Umbilical cord (tissue), 2 donors: Measurements from ENCODE around the gene NFATC2. TPM values are rescaled to one million over a fixed set of nuclear protein-coding genes. Genes with fewer than 3 reads are reported as not detected.
"Not testable (repeated sequence)": the region's sequence is repeated elsewhere in the genome, so short reads cannot be mapped to it uniquely, and the experiment has no call there.

ENCODE experiments used
- DNase-seq: peaks from one replicate; pipeline ENCODE4 v3.0.0-alpha.2; 2015; ENCODE audit warnings: low spot score
- total RNA-seq: library from RNA; depleted of rRNA; stranded (reverse); fragments of >200 nt; gene quantifications from one replicate; pipeline ENCODE4 v1.2.3, GENCODE V29; 2014; ENCODE audit warnings: low replicate concordance; ENCODE audit not compliant: insufficient read depth

Gene NFATC2
- total RNA-seq, 1 donor from 2014 or later, result 14.7 TPM

DNA sequence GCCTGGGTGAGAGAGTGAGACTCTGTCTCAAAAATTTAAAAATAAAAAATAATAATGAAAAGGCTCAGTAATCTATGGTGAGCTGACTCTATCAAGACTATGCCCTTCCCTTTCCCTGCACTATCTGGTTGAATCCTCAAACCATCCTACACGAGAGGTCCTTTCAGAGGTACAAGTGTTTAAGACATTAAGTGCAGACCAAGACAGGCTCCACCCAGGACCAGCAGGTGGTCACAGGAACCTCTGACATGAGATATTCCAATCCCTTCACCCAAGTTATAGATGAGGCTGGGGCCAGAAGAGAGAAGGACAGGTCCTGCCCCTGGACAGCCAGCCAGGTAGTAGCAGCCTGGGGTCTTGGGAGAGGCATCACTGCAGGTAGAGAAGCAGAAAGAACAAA, 182.6 kb downstream of the NFATC2 start:
- no peak for DNase-seq

DNA sequence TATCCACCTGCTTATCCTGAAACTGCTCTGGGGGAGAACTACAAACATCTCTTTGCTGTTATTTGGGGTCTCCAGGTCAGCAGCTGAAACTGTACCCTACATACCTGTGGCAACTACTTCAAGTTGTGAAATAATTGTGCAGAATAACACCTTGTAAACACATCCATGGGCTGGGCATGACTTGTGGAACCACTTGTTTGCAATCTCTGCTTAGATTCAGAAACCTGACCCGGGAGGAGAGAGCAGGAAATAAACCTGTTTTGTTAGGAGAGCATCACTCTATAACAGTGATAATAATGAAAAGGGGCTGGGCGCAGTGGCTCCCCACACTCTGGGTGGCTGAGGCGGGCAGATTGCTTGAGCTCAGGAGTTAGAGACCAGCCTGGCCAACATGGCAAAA, 183.1 kb downstream of the NFATC2 start:
- no peak for DNase-seq

DNA sequence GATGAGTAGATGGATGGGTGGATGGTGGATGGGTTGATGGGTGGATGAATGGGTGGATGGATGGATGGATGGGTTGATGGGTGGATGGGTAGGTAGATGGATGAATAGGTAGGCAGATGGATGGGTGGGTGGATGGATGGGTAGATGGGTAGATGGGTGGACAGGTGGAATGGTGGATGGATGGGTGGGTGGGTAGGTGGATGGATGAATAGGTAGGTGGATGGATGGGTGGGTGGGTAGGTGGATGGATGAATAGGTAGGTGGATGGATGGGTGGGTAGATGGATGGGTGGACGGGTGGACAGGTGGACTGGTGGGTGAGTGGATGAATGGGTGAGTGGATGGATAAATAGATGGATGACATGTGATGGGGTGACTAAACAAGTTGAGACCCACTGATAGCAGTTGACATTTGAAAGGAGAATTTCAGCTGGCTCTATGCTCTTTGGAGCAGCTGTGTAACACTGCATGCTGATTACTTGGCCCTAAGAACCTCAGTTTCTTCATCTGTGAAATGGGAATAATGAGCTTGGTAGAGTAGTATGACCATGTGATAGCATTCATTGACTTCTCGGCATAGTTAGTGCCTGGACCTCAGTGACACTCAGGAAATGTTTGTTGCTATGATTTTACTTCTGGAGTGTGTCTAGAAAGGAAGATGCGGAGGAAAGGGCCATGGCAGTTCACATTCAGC, 184.3 kb downstream of the NFATC2 start:
- DNase-seq, result no peak

DNA sequence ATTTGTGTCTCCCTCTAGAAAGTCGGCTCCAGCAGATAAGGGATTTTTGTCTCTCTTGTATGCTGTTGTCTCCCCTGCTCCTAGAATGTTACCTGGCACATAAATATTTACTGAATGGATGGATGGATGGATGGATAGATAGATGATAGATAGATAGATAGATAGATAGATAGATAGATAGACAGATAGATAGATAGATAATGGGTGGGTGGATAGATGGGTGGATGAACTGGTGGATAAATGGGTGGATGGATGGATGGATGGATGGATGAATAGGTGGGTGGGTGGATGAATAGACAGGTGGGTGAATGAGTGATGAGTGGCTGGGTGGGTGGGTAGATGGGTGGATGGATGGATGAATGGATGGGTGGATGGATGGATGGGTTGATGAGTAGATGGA, 185.0 kb downstream of the NFATC2 start:
- no peak for DNase-seq

DNA sequence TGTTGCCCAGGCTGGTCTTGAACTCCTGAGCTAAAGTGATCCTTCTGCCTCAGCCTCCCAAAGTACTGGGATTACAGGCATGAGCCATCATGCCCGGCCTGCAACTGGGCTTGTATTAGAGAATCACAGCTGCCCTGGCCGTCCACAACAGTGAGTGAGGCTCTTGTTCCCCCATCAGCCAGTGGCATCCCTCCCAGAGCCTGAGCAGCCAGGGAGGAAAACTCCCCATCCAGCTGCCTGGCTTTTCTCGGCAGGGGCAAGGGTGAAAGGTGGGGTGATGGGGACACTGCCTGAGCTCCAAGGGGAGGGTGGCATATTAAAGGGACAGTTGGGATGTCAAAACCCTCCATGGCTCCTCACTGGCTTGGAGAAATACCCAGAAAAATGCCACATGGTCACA, 185.6 kb downstream of the NFATC2 start:
- DNase-seq, result no peak

DNA sequence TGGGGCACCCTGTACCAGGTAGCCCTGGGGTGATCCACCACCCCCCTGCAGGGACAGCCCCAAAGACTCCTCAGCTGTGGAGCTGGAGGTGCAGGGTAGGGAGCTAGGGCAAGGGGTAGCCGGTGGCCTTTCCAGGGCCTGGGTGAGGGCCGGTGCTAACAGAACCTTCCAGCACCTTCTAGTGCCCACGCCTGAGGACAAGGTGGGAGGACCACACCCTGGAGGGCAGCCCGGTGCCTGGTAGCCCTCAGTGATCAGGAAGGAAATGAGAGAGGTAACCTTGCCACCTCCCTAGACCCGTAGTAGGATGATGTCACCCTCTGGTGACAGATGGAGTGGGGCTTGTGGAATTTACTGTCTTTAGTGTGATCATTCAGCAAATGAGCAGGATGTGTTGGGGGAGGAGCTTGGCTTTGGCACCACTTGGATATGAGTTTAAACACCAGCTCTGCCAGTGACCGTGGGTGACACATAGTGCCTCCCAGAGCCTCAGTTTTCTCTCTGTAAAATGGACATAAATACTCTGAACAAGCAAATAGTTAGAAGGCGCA, 187.7 kb downstream of the NFATC2 start:
- DNase-seq, result no peak

DNA sequence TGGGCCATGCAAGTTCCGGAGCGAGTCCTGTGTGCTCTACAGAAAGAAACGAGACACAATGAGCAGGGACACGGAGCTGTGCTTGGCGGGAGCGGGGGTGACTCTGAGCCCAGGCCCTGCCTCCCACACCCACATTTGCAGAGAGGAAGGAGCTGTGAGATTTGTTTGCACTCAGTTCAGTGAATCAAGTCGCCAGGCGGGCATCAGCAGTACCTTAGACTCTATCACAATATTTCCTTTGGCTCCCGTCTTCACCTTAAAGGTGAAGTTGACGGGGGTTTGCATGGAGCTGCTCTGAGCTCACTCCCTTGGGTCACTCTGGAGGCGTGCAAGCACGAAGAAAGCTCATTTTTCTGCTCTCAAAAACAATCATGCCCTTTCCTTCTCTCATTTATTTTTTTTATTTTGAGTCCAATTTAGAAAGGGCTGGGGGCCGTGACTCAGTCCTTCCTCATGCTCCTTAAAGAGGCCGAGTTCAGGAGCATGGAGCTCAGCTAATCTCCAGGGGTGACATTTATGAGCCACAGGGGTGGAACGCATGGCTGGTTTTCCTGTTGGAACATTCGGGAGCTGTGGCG, 188.2 kb downstream of the NFATC2 start:
- no peak for DNase-seq

DNA sequence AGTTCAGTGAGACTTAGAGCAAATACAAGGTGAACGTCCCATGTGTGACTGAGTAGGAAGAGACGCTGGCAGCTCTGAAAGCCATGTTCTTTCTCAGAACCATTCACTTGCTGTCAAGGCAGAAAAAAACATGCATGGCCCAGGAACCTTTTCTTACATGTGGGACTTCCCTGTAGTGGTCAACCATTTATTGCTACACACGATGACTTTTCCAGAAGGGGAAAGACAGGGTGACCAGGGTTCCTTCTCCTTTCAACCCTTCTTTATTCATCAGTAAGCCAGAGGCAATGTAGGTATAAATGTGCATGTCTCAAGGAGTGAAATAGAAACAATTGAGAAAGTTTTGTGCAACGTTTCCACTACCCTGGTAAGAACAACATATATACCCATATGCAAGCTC, 189.0 kb downstream of the NFATC2 start:
- DNase-seq, result no peak

DNA sequence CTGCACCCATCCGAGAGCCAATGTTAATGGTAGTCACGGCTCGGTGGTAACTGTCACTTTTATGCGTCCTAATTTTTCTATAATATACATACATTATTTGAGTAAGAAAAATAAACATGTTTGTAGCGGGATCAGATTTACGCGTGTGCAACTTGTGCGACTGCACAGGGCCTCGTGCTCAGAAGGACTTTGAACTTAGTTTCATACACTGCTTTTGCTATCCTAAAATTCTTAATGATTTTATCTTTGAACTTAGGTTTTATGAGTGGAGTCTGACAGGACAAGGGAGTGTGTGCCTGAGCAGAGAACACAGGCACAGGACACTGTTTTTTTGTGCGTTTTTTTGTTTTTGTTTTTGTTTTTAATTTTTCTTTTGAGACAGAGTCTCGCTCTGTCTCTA, 189.7 kb downstream of the NFATC2 start:
- DNase-seq, result no peak

DNA sequence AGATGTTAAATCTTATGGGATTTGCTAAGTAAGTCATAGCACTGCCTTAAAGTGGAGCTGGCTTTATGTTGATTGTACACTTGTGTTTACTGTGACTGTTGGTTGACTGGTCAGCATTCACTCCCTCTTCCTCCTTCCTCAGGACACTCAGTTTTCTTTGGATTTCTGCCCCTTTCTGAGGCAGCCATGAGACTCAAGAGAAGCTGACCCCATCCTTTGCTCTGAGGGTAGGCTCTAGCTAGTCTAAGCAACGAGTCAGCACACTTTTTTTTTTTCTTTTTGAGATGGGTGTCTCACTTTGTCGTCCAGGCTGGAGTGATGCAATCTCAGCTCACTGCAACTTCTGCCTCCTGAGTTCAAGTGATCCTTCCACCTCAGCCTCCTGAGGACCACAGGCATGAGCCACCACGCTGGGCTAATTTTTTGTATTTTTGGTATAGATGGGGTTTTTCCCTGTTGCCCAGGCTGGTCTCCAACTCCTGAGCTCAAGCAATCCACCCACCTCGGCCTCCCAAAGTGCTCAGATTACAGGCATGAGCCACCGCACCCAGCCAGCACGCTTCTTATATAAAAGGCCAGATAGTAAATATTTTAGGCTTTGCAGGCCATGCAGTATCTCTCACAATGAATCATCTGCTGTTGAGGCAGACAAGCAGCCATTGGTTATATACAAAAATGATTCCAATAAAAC, 191.4 kb downstream of the NFATC2 start:
- peak; percentile 82 for DNase-seq

DNA sequence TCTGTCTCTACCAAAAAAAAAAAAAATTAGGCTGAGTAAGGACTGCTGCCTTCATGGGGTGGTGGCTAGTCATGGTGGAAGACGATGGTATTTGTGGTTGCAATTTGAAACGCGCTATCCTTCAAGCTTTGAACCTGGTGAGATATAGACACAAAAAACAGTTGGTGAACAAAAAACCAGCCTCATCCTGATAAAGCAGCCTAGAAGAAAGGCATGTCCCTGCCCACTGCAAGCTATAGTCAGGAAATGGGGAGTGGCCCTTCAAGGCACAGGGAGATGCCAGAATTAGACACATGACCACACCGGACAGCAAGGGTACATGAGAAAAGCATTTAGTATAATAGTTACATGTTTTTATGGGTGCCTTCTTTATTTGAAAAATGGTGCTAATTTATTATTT, 193.6 kb downstream of the NFATC2 start:
- DNase-seq, result no peak

DNA sequence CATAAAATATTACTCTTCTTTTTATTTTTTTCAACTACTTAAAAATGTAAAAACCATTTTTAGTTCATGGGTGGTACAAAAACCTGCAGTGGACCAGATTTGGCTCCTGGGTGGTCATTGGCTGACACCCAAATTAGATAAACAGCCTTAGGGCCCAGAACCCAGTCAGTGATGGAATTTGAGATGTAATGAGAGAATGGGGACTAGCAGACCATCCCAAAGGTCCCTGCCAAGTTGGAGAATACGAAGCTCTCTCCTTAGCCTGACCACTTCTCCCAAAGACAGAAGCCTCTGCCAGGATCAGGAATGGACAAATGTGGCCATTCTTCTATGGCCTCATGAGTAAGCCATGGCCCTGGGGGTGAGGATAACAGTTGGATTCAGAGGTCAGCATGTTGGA, 194.7 kb downstream of the NFATC2 start:
- no peak for DNase-seq

DNA sequence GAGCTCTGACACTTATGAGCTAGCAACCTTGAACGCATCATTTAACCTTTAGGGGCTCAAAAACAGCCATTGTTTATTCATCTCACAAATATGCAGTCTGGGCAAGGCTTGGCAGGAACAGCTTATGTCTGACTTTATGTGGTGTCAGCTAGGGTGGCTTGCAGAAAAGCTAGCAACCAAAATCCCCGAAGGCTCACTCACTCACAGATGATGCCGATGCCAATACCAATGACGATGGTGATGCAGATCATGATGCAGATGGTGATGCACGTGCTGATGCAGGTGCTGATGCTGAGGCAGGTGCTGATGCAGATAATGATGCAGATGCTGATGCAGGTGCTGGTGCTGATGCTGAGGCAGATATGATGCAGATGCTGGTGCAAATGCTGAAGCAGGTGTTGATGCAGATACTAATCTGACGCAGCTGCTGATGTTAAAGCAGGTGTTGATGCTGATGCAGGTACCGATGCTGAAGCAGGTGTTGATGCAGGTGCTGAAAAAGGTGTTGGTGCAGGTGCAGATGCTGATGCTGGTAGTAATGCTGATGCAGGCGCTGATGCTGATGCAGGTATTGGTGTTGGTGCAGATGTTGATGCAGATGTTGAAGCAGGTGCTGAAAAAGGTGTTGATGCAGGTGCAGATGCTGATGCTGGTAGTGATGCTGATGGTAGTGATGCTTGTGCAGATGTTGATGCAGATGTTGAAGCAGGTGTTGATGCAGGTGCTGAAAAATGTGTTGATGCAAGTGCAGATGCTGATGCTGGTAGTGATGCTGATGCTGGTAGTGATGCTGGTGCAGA, 195.6 kb downstream of the NFATC2 start:
- DNase-seq, result no peak

DNA sequence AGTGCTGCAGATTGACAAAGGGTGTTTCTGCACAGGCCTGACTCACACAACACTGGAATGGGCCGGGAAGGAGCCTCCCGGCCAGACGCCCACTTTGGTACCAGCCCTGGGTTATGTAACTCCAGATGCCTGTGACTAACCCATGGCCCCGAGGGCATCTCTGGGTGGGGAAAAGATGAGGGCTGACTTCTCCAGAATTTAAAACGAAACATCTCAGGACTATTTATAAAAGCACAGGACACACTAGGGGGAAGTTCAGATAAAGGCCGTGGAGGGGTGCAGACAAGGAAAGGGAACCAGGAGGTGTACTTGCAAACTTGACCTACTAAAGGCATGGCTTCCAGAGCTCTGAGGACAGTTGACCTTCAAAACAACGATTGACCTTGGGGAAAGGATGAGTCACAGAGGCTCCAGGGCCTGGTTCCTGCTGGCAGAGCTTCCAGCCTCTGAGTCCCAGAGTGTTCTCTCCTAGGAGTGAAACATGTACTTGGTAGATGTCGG, 196.9 kb downstream of the NFATC2 start:
- DNase-seq, result peak; percentile 48

DNA sequence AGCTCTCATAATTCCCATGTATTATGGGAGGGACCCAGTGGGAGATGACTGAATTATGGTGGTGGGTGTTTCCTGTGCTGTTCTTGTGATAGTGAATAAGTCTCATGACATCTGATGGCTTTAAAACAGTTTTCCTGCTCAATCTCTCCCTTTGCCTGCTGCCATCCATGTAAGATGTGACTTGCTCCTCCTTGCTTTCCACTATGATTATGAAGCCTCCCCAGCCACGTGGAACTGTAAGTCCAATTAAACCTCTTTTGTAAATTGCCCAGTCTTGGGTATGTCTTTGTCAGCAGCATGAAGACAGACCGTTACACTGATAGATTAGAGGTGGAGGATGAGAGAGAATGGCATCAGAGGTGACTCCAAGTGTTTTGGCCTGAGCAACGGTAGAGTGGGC, 198.7 kb downstream of the NFATC2 start:
- not testable (repeated sequence) for DNase-seq

DNA sequence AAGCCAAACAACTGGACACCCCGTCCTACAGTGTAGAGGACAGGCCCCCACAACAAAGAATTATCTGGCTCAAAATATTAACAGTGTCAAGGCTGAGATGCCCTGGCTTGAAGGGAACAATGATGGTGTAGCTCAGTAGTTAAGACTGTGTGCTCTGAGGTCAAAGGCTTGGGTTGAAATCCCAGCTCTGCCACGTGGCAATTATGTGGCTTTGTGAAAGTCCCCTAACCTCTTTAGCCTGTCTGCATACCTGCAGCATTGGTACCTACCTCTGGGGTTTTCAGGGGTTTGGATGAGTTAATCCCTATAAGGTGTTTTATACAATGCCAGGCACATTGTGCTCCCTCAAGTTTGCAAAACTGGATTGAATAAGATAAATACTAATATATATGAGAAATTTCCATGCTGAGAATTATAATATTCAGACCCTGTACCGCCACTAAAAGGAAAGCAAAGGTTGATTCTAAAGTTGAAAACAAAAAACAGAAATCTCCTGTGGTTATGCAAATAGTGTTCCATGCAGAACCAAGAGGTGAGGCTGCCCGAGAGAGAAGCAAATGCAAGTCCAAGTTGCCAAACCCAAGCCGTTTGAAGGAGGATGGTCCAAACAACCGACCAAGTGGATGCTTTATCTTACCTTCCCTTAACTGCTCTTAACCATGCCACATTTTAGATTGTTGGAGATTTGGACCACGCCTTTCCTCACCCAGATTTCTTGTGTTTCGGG, 199.8 kb downstream of the NFATC2 start:
- no peak for DNase-seq

DNA sequence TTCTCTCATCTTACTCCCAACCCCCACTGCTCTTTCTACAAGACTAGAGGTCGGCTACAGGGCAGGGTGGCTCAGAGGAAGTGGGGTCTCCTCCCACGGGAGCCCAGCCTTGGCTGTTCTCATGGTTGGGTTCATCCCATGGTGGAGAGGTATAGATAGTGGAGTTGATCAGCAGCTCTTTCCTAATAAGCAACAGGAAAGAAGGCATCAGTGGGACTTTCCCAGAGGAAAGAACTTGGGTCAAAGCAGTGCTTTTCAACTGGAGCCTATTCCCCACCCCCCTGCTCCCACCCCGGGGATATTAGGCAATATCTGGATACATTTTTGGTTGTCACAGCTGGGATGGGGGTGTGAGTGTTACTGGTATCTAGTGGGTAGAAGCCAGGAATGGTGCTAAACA, 200.9 kb downstream of the NFATC2 start:
- DNase-seq, result no peak

DNA sequence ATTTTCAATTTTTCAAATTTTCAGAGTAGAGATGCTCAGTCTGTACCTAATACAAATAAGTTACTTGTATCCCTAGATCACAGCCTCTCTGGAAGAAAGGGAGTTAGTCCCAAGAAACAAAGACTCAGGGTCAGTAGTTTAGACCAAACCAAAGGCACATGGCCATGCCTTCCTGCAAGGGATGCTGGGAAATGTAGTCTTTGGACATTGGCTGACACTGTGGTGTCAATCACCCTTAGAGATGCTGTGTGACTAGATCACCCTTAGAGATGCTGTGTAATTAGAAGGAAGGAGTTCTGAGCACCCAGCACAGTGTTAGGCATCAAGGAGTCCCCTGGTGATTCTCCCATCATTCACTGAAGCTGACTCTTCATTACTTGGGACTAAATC, 202.1 kb downstream of the NFATC2 start:
- no peak for DNase-seq

DNA sequence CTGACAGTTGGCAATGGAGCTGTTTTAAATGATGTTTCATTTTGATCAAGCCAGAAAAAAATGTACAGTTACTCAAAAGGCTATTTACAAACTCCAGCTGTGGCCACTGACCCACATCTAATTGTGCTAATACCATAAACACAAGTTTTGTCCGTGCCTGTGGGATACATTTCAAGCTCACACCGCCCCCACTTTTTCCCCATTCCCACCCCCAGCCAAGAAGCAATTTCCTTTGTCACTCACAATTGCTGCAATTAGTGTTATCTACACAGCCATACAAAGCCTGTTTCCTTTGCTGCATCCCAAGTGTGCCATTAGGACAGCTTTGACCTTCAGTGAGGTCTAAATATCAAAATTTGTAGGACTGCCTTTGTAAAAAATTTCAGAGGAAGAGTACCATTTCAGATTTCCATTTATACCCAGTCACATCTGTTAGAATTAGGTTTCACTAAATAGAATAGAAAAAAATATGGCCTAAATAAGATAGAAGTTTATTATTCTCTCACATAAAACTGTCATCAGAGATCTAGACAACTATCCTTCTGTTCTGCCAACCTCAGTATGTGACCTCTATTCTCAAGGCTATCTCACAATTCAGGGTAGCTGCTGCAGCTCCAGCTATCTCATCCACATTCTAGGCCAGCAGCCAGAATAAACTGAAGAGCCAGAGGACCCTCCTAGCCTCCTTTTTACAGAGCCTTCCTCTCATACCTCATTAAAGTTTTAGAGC, 202.6 kb downstream of the NFATC2 start:
- no peak for DNase-seq

DNA sequence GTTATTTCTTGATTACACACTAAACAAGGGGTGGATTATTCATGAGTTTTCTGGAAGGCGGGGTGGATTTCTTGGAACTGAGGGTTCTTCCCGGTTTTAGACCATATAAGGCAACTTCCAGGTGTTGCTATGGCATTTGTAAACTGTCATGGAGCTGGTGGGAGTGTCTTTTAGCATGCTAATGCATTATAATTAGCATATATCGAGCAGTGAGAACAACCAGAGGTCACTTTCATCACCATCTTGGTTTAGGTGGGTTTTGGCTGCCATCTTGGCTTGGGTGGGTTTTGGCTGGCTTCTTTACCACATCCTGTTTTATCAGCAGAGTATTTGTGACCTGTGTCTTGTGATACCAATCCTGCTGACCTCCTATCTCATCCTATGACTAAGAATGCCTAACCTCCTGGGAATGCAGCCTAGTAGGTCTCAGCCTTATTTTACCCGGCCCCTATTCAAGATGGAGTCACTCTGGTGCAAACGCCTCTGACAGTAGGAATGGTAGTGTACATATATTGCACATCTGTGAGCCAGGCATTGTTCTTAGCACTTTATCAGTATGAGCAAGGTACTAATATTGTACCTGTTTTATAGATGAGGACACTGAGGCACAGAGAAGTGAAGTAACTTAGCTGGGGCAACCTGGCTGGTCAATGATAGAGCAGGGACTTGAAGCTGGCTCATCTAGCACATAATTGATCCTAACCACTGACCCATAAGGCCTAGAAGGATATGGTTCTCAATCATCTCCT, 203.7 kb downstream of the NFATC2 start:
- DNase-seq, result no peak
